GM12878 (cell line): ENCODE data around the gene LIG1.

Experiments used
- FOXM1 ChIP-seq: IDR thresholded peaks from 2 replicates; pipeline ENCODE4 v1.6.1; 2012; ENCODE audit warnings: low read depth, mild to moderate bottlenecking, inconsistent platforms, low read length, moderate library complexity
- NBN ChIP-seq: fragments of 450-650 bp; IDR thresholded peaks from 2 replicates; pipeline ENCODE4 v1.6.1; 2016
- POLR2A ChIP-seq: IDR thresholded peaks from 2 replicates; pipeline ENCODE4 v1.6.1; 2011; ENCODE audit warnings: low read depth, mild to moderate bottlenecking, low read length
- TBL1XR1 ChIP-seq: IDR thresholded peaks from 2 replicates; pipeline ENCODE4 v1.6.1; 2012; ENCODE audit warnings: low read depth, low read length, improper control_type of control experiment
- TF ChIP-seq, protein P1 (sequence below), 3 experiments: IDR thresholded peaks in 2 of 3; conservative IDR thresholded peaks in 1 of 3; 2 replicates each; pipeline ENCODE4 v1.5.1; 2011; ENCODE audit warnings: low read depth in 3 of 3, low read length in 3 of 3, mild to moderate bottlenecking in 3 of 3, control low read depth in 2 of 3, moderate library complexity in 2 of 3, inconsistent platforms in 1 of 3, mixed read lengths in 1 of 3; ENCODE audit not compliant: control insufficient read depth in 2 of 3, insufficient read depth in 1 of 3; ENCODE audit errors: extremely low read depth in 1 of 3

DNA sequence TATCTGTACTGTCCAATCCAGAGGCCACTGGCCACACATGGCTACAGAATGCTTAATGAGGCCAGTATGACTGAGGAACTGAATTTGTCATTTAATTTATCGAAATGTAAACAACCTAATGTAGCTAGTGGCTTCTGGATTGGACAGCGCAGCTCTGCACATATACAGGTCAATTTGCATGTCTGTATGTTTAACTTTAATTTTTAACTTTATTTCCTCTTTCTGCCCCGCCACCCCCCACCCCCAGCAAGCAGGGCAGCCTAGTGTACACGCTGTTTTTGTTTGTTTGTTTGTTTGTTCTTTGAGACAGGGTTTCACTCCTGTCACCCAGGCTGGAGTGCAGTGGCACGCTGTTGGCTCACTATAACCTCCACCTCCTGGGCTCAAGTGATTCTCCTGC is 15.9 kb upstream of the LIG1 start:
- TF ChIP-seq FOXM1 (no peak), TBL1XR1 (no peak), POLR2A (no peak), NBN (no peak)
- TF ChIP-seq, protein P1, sequence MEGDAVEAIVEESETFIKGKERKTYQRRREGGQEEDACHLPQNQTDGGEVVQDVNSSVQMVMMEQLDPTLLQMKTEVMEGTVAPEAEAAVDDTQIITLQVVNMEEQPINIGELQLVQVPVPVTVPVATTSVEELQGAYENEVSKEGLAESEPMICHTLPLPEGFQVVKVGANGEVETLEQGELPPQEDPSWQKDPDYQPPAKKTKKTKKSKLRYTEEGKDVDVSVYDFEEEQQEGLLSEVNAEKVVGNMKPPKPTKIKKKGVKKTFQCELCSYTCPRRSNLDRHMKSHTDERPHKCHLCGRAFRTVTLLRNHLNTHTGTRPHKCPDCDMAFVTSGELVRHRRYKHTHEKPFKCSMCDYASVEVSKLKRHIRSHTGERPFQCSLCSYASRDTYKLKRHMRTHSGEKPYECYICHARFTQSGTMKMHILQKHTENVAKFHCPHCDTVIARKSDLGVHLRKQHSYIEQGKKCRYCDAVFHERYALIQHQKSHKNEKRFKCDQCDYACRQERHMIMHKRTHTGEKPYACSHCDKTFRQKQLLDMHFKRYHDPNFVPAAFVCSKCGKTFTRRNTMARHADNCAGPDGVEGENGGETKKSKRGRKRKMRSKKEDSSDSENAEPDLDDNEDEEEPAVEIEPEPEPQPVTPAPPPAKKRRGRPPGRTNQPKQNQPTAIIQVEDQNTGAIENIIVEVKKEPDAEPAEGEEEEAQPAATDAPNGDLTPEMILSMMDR (IDR thresholded peaks at IDR 0.05 in 2 of 3, conservative IDR thresholded peaks at IDR 0.05 in 1 of 3; ENCODE audit: control insufficient read depth in 2 of 3, extremely low read depth in 1 of 3, insufficient read depth in 1 of 3, low read depth in 3 of 3, low read length in 3 of 3), result no peak
